NCI-H69 (cell line): ENCODE results near the gene ASPHD2.
A peak's percentile ranks its signal among the peaks of the same experiment; 100 is the strongest.

Source experiments
- DNase-seq: peaks from one replicate; lab custom pipeline; 2025; lab: John Stamatoyannopoulos, UW

ASPHD2 gene

DNA sequence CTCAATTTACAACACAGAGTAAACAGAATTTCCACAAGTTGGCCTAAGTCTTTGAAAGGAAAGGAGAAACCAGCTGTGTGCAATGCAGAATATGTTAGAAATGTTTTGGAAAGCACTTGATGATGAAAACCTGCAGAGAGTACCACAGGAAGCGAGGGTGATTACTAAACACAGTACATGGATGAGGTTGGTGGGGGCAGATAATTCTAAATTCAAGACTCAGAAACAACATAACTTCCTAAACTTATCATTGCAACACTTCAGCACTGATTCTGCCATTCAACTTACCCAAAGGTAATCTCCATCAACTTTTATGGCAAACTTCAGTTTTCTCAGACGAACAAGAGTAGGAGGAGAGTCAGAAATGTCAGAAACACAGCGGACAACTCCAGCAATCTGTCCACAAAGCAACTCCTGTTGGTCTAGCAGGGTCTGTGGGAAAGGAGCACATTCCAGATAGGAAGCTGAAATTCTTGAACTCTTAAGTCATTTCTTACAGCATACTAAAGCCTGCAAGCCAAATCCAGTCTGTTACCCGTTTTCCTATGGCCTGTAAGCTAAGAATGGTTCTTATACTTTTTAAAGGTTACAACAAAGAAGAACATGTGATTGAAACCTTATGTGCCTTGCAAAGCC lies 47.8 kb downstream of the ASPHD2 start:
- DNase-seq = no peak

DNA sequence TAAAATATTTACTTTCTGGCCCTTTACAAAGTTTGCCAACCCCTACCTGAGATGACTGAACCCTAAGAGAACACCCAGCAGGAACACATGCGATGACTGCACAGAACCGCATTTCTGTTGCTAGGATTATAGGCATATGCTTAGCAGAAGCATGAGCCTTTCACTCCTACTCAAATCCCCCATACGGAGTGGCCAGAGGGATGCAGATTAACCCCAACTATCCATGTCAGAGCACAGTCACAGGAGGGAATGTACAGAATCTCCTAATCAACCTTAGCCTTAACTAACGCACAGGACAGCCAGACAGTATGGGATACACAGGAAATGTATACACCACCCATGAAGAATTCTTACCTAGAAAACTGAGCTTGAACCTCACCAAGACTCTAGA lies 48.3 kb downstream of the ASPHD2 start:
- peak; percentile 41 for DNase-seq

DNA sequence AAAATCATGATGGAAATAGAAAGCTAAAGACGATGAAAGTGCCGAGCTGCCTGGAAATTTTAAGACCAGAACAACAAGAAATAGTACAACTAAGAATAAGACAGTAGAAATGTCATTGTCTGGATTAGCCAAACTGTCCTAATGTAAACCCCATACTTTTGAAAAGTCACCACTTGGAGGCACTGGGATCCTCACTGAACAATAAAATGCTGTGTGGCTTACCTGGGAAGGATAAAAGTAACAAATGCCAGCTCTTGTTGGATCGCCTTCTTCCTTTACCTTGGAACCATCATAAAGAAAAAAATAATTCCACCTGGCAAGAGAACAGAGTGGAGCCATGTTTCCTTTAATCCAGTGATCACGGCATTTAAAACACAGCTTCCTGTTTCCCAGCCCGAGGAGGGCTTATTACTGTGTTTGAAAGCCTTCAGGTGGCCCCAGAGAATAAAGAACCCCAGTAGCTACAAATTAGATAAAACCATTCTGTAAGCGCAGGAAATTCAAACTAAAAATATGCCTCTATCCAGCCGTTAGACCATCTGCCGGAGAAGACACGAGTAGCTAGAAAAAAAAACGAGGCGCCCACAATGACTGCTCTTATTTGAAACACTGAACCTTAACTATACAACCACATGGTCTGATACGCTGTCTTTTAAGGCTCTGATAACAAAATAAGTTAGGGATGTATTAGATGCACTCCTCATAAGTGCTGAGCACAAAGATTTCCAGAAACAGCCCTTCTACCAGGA lies 50.2 kb downstream of the ASPHD2 start:
- DNase-seq = peak; percentile 94

DNA sequence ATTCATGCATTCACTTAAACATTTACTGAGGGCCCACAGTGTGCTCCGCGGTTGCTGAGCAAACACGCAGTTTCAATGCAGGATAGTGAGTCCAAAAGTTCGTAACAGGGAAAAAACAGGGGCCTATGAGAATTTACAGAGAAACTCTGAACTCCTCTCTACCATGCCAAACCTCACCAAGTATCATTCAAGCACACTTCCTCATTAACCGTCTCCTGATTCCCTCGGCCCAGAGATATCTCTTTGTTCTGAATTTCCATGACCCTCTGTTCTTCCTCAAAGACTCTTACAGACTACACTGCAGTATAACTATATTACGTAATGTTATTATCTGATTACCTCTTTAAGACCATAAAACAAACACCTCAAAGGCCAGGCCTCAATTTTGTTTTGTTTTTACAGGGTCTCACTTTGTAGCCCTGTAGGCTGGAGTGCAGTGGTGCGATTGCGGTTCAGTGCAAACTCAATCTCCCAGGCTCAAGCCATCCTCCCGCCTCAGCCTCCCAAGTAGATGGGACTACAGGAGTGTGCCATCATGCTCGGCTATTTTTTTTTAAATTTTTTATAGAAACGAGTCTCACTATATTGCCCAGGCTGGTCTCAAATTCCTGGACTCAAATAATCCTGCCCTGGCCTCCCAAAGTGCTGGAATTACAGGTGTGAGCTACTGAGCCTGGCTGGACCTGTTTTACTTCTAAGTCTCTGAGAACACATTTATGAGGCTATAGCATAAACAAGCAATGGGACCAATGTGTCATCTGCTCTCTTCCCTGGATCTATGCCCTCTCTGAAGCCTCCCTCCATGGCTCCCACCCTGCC lies 50.9 kb downstream of the ASPHD2 start:
- DNase-seq = peak; percentile 81

DNA sequence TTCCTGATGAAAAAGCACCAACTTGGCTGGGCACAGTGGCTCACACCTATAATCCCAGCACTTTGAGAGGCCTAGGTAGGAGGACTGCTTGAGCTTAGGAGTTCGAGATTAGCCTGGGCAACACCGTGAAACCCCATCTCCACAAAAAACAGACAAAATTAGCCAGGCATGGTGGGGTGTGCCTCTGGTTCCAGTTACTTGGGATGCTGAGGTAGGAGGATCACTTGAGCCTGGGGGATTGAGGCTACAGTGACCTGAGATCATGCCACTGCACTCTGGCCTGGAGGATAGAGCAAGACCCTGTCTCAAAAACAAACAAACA lies 51.5 kb downstream of the ASPHD2 start:
- peak; percentile 25 for DNase-seq

DNA sequence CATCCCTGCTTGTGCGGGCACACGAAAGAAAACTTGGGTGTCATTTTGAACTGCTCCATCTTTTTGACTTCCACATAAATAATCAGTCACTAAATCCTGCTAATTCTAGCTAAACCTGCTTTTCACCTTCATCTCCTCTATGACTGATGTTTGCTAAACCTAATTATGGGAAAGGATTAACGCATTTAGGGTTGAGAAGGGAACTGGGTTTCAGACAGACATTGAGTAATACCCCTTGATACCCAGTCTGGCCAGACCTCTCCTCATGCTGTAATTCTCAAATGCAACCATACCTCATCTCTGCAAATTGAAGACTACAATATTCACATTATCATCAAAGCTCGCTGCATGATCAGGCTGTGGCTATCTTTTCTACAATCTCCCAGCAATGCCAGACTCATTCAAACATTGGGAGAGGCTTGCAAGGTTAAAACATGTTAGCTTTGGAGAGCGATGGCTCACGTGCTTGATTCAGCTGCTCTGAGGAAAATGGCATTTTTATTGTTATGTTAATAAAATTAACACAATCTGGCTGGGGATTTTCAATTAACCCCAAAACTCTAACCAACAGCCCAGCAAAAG lies 52.1 kb downstream of the ASPHD2 start:
- no peak for DNase-seq

DNA sequence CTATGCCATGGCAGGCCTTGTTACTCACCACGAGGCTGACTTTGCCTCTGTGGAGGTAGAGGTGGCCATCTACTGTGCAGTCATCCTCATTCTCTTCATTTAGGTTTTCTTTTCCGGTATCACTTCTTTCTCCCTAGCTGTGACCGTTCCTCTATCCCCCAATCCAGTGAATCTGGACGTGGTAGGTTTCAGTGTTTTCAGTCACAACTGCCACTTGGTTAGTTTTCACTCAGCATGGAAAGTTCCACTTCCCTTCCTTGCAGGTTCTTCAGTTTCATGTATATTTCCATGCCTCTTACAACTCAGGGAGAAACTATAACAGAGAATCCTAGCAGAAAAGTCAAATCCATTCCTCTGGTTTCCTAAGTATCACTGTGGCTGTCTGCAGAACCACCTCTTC lies 52.6 kb downstream of the ASPHD2 start:
- DNase-seq = no peak

DNA sequence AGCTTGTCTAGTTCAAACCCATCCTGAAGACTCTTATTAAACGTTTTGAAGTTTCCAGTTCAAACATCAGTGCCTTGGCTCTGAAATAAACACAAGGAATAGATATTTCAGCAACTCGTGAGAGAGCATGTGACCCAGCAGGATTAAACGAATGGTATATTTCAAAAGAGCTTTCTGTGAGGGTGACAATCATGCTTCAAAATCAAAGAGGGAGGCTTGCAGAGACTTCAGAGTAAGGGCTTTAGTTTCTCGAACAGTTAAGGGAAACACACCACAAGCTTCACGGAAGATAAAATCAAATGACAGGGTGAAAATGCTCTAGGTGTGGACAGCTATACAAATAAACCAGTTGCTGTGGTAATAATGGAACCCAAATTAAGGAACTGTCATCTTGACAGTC lies 53.1 kb downstream of the ASPHD2 start:
- DNase-seq = peak; percentile 30

DNA sequence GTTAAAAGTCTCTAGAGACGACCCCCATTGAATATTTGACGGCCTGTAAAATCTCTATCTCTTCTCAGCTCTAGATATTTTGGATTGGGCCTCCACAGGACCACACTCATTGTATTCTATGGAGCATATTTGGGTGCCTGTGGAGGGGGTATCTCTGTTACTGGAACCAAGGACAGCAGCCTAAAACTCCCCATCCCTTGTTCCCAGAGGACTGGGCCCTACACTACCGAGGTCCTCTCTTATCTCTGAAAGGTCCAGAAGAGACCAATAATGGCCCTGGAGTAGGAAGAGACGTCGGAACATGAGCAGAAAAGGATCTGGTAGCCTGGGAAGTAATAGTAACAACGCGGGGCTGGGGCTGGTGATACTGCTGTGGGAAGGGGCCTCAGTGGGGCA lies 54.0 kb downstream of the ASPHD2 start:
- DNase-seq = no peak

DNA sequence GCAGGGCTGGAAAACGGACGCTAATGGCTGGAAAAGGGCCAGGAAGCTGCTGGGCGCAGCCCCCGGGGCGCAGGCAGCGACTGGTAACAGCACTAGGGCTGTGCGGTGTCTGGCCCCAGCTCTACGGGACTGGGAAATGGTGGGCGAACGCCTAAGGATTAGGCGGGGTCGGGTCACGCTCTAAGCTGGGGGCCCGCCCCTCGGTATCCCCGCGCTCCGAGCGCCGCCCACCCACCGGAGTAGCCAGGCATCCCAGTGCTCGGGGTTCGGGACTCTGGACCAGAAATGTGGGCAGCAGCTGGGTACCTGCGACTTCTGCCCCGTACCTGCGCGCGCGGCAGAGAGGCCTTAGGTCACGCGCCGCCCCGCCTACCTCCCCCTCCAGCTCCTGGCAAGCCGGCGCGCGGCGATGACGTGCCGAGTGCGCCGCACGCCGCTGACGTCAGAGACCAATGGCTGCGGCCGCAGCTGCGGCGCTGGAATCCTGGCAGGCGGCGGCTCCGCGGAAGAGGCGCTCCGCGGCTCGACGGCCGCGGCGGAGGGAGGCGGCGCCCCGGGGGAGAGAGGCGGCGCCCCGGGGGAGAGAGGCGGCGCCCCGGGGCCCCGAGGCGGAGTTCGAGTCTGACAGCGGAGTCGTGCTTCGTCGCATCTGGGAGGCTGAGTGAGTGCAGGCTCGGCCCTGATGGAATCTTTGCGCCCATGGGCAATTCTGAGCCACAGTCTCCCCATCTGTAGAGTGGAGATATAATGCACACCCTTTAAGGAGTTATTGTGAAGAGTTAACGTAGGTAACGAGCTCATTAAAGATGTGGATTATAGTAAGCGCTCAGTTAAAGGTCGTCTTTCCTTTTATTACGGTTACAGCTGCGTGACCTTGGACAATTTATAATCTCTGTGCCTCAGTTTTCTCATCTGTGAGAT lies 54.6 kb downstream of the ASPHD2 start, which contains the start of the genes HPS4 and SRRD:
TSS of gene HPS4 (minus strand) at position 345 of the 921 bp plus-strand sequence. CDS start 2,021 bp downstream, outside the sequence.
TSS of gene SRRD (plus strand) at position 439 of the 921 bp plus-strand sequence. CDS start at position 453, 14 bp downstream.
- DNase-seq = peak; percentile 98

DNA sequence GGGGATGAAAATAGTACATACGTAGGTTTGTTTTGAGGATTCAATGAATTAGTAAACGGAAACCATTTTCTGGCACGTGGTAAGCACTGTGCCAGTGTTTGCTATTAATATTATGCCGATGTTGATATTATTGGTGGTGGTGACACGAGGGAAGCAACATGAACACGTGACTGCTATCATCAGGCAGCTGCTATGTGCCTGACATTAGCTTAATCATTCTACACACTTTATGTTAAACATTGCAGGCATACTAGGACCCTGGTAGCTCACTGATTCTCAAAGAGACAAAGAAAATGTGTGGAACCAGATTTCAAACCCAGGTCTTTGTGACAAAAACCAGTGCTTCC lies 55.3 kb downstream of the ASPHD2 start:
- DNase-seq = no peak

DNA sequence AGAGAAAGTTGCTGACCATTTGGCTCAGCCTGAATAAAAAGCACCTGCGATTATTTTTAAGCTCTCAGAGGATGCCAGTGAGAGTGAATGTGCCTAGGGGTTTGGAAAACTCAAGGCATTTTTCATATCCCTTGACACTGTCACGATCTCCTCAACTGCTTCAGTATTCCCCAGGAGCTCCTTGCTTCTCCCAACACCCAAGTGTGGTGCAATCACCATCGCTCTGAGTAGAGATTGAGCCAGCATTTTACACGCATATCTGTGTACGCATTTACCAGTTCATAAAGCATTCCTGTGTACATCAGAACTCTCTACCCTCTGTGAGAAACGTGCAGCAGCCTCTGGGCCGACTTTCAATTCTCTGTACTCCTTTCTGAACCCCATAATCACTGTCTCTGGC lies 56.0 kb downstream of the ASPHD2 start:
- no peak for DNase-seq

DNA sequence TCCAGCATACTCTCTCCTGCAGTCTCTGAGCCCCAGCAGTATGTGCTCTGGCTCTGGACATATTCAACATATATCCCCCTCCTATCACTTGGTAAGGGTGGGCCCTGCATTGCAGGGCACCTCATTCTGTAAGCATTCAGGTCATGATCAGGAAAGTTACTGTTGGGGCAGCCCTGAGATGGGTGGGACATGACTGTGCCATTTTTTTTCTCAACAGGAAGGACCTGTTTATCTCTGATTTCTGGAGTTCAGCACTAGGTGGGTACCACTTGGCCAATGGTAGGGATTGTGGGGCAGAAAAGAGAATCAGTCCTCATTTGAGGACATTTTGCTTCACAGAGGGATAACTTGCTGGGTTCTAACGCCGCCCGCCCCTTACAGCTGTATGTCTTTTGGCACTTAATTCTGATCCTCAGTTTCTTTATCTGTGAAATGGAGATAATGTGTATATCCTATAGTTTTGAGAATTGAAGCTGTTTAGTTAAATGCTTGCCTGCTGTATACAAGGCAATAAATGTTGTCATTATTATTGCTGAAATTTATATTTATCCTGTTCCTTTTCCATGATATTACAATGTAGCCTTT lies 56.8 kb downstream of the ASPHD2 start:
- no peak for DNase-seq

DNA sequence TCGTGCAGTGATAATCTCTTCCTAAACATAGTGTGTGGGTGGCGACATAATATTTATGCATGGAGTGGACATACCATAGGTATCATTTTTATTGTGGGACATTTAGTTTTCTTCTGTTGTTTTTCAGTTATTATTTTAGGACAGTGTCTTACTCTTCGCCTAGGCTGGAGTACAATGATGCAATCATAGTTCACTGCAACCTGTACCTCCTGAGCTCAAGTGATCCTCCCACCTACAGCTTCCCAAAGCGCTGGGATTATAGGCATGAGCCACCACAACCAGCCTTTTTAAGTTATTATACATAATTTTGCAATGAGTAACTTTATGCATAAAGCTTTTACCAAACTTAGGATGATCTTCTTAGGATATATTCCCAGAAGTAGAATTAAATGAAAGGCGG lies 57.3 kb downstream of the ASPHD2 start:
- no peak for DNase-seq

DNA sequence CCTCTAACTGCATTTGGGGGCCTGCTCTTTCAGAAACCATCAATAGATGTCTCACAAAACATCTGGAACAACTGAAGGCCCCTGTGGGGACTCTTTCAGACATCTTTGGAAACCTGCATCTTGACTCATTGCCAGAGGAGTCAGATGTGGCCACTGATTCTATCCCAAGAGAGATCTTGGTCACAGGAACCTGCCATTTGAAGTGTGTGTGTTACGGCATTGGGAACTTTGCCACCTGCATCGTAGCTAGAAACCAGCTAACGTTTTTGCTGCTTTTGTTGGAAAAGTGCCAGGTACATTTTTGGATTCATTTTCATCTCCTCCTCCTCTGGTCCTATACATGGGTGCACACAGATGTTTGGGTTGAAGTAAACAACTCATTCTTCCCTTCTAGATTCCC lies 58.9 kb downstream of the ASPHD2 start:
- DNase-seq = no peak

DNA sequence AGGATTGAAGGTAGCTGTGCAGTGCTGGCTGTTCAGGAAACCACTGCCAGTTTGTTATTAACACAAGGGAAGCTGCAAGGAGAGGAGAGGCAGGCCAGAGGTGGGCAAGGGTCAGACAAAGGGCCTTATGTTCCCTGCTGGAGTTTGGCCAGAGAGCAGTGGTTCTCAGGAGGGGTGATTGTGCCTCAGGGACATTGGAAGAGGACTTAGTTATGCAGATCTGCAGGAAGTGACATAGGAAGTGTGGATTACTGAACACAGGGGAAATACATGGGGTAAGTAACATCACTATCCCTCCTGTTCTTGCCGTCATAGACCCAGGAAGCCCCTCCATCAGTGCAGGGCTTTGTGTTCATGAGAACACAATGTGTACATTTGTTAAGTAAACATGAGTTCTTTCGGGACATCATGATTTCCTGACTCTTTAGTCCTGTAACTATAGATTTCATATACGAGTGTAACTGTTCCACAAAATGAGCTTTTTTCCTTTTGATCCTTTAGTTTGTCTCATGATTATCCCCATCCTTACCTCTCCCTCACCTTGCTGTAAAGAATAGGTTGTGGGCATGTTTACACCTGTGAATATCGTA lies 60.5 kb downstream of the ASPHD2 start:
- DNase-seq = no peak

DNA sequence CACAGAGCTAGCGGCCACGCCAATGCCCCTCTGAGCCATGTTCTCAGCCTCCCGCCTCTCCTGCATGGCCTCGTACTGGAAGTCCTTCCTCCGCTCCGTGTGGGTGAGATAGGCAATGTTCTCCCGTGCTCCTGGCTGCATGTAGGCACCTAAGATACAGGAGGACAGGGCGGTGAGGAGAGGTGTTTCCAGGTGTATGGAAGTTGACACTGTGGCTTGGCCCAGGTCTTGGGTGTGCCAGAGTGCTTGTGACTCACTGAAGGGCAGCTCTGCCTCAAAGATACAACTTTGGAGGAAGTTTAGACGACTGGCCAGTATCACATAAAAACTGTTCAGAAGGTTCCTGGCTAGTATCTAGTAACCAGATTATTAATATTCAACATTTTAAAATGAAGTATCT lies 63.2 kb downstream of the ASPHD2 start:
- DNase-seq = no peak

DNA sequence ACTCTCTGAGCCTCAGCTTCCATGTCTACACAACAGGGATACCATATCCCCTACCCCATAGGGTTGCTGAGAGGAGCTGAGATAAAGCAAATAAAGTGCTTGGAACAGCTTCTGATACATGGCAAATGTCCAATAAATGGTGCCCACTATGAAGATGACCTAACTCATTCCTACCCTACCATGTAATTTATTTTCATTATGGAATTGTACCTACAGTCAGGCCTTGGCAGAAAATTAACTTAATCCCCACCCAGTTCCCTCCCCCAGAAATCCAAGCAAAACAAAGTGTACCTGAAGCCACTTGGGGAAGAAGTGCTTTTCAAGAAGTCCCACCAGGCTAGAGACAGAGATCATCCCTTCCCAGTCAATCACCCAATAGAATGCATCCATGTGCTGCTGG lies 65.4 kb downstream of the ASPHD2 start:
- DNase-seq = peak; percentile 11
